WTC11 (cell line): Measurements from ENCODE around the gene GPR63. TPM values are rescaled to one million over a fixed set of nuclear protein-coding genes. Genes with fewer than 3 reads are reported as not detected.
A peak's percentile ranks its signal among the peaks of the same experiment; 100 is the strongest.

Source experiments
- ATAC-seq: fragments of 200-7000 bp; cut with Tn5 transposase; 2 replicates; pipeline ENCODE4 v1.10.0; 2021; ENCODE audit warnings: mild to moderate bottlenecking, moderate library complexity
- CTCF ChIA-PET: fragments of 300-600 bp; sonication (Branson Sonifier 250); formaldehyde crosslinking; loops from one replicate; lab custom pipeline; 2021; ENCODE audit warnings: antibody characterized with exemption; lab: Charles Lee
- POLR2A ChIA-PET: fragments of 350-600 bp; sonication (Branson Sonifier 250); formaldehyde crosslinking; loops from one replicate; lab custom pipeline; 2021; ENCODE audit warnings: antibody characterized with exemption; lab: Charles Lee
- DNase-seq: peaks from one replicate; pipeline ENCODE4 v3.0.0; 2021; ENCODE audit warnings: low spot score
- H3K27ac Mint-ChIP-seq: 2 replicates; pipeline ENCODE4 v1.8.0; 2021; ENCODE audit warnings: mixed read lengths
- H3K27me3 Mint-ChIP-seq: 2 replicates; pipeline ENCODE4 v1.8.0; 2021; ENCODE audit warnings: low read depth, mild to moderate bottlenecking, moderate library complexity, mixed read lengths
- H3K36me3 Mint-ChIP-seq: 2 replicates; pipeline ENCODE4 v1.8.0; 2021; ENCODE audit warnings: mixed read lengths
- H3K4me1 Mint-ChIP-seq: 2 replicates; pipeline ENCODE4 v1.8.0; 2022; ENCODE audit warnings: mixed read lengths
- H3K4me3 Mint-ChIP-seq: 2 replicates; pipeline ENCODE4 v1.8.0; 2021; ENCODE audit warnings: mild to moderate bottlenecking, moderate library complexity, mixed read lengths
- H3K9me3 Mint-ChIP-seq: 2 replicates; pipeline ENCODE4 v1.8.0; 2021; ENCODE audit warnings: mixed read lengths
- FOXJ3 ChIP-seq: sonication (generic); formaldehyde crosslinking; IDR thresholded peaks from 2 replicates; pipeline ENCODE4 v1.9.0; 2021; ENCODE audit warnings: missing genetic modification reagents, mild to moderate bottlenecking, borderline replicate concordance
- GTF2I ChIP-seq: fragments of 250-450 bp; sonication (Bioruptor Pico); conservative IDR thresholded peaks from 2 replicates; pipeline ENCODE4 v1.4.0; 2021; ENCODE audit warnings: mild to moderate bottlenecking
- IRF1 ChIP-seq: sonication (generic); formaldehyde crosslinking; IDR thresholded peaks from 2 replicates; pipeline ENCODE4 v1.8.0; 2023; ENCODE audit warnings: missing genetic modification reagents
- MLX ChIP-seq: sonication (generic); formaldehyde crosslinking; IDR thresholded peaks from 2 replicates; pipeline ENCODE4 v1.8.1; 2023; ENCODE audit warnings: mild to moderate bottlenecking, missing genetic modification reagents, moderate library complexity
- NFYB ChIP-seq: sonication (generic); formaldehyde crosslinking; conservative IDR thresholded peaks from 2 replicates; pipeline ENCODE4 v1.8.0; 2022; ENCODE audit warnings: low read depth, missing genetic modification reagents
- PRDM15 ChIP-seq: sonication (generic); formaldehyde crosslinking; IDR thresholded peaks from 2 replicates; pipeline ENCODE4 v1.8.0; 2022; ENCODE audit warnings: missing genetic modification reagents
- RELA ChIP-seq: sonication (generic); formaldehyde crosslinking; IDR thresholded peaks from 2 replicates; pipeline ENCODE4 v1.8.1; 2022; ENCODE audit warnings: missing genetic modification reagents, mild to moderate bottlenecking, borderline replicate concordance
- SP1 ChIP-seq: sonication (generic); formaldehyde crosslinking; conservative IDR thresholded peaks from 2 replicates; pipeline ENCODE4 v1.8.1; 2022; ENCODE audit warnings: missing genetic modification reagents
- STAT6 ChIP-seq: sonication (generic); formaldehyde crosslinking; conservative IDR thresholded peaks from 2 replicates; pipeline ENCODE4 v1.8.1; 2023; ENCODE audit warnings: mild to moderate bottlenecking, low read depth, missing genetic modification reagents, moderate library complexity
- TCF7 ChIP-seq: sonication (generic); formaldehyde crosslinking; IDR thresholded peaks from 2 replicates; pipeline ENCODE4 v1.8.0; 2022; ENCODE audit warnings: mild to moderate bottlenecking, low read depth, missing genetic modification reagents, moderate library complexity
- ZNF425 ChIP-seq: fragments of 250-450 bp; sonication (Bioruptor Pico); conservative IDR thresholded peaks from 2 replicates; pipeline ENCODE4 v1.9.0; 2021; ENCODE audit warnings: mild to moderate bottlenecking
- ZNF671 ChIP-seq: fragments of 250-450 bp; sonication (Bioruptor Pico); IDR thresholded peaks from 2 replicates; pipeline ENCODE4 v1.8.0; 2021; ENCODE audit warnings: mild to moderate bottlenecking
- total RNA-seq: library from RNA; stranded (reverse); gene quantifications from 3 replicates; pipeline ENCODE4 v1.2.3, GENCODE V29; 2021
- TF ChIP-seq, protein P1 (sequence below): sonication (generic); formaldehyde crosslinking; IDR thresholded peaks from 2 replicates; pipeline ENCODE4 v1.8.1; 2022; ENCODE audit warnings: mild to moderate bottlenecking, moderate library complexity, missing genetic modification reagents
- TF ChIP-seq, protein P2 (sequence below): fragments of 250-450 bp; sonication (Bioruptor Pico); IDR thresholded peaks from 2 replicates; pipeline ENCODE4 v1.9.0; 2021; ENCODE audit warnings: mild to moderate bottlenecking
- TF ChIP-seq, protein P3 (sequence below): sonication (generic); formaldehyde crosslinking; conservative IDR thresholded peaks from 2 replicates; pipeline ENCODE4 v1.8.1; 2022; ENCODE audit warnings: mild to moderate bottlenecking, missing genetic modification reagents

Gene GPR63
- total RNA-seq, 1 experiment from 2014 or later = 7.8 TPM

DNA sequence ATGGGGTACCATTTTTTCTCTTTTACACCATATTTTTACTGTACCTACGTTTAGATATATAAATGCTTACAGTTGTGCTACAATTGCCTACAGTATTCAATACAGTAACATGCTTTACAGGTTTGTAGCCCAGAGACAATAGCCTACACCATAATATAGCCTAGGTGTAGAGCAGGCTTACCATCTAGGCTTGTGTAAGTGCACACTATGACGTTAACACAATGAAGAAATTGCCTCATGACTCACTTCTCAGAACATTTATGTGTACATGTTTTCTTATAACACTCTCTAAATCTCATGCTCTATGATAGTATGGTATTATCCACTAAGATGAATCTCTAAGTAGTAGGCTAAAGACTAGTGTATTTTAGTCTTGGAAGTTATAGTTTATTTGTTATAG is 13.5 kb downstream of the GPR63 start:
- no peaks in the 10 kb centered on the region for H3K27me3 Mint-ChIP-seq
- POLR2A ChIA-PET = no interaction called here

DNA sequence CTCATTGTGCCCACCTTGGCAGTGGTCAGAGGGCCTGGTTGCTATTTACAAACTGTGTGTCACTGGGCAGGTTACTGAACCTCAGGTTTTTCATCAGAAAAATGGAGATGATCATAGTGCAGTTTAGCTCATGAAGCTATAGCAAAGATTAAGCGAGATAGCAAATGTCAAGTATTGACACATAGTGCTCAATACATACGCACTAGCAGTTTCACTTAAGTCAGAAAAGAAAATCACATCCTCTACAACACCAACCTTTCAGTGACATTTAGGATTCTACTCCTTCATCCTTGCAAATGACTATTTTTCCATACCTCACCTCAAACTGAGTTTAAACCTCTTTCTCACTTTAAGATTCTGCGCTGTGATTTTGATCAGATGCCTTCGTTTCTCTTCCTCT is 16.2 kb downstream of the GPR63 start:
- Mint-ChIP-seq H3K36me3 (peaks cover 14% of the 10 kb centered on the region), H3K27ac (peak overlapping the region; percentile 77; the same call in 1 of the 2 replicates)
- no peak for TF ChIP-seq TCF7 (CRISPR knock-in tag)
- TF ChIP-seq ZNF425 (CRISPR knock-in tag) = no peak
- TF ChIP-seq FOXJ3 (CRISPR knock-in tag) = no peak
- no peak for TF ChIP-seq MLX (CRISPR knock-in tag)
- no peak for TF ChIP-seq ZNF671 (CRISPR knock-in tag)
- no peak for TF ChIP-seq SP1 (CRISPR knock-in tag)
- TF ChIP-seq, protein P1, sequence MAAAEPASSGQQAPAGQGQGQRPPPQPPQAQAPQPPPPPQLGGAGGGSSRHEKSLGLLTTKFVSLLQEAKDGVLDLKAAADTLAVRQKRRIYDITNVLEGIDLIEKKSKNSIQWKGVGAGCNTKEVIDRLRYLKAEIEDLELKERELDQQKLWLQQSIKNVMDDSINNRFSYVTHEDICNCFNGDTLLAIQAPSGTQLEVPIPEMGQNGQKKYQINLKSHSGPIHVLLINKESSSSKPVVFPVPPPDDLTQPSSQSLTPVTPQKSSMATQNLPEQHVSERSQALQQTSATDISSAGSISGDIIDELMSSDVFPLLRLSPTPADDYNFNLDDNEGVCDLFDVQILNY (CRISPR knock-in tag) = no peak
- TF ChIP-seq, protein P2, sequence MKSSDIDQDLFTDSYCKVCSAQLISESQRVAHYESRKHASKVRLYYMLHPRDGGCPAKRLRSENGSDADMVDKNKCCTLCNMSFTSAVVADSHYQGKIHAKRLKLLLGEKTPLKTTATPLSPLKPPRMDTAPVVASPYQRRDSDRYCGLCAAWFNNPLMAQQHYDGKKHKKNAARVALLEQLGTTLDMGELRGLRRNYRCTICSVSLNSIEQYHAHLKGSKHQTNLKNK = no peak
- TF ChIP-seq NFYB (CRISPR knock-in tag) = no peak
- no peak for TF ChIP-seq STAT6
- TF ChIP-seq GTF2I (CRISPR knock-in tag) = no peak
- TF ChIP-seq, protein P3, sequence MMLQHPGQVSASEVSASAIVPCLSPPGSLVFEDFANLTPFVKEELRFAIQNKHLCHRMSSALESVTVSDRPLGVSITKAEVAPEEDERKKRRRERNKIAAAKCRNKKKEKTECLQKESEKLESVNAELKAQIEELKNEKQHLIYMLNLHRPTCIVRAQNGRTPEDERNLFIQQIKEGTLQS (CRISPR knock-in tag) = no peak
- no peak for TF ChIP-seq PRDM15
- TF ChIP-seq RELA (CRISPR knock-in tag) = no peak
- TF ChIP-seq, all 79 proteins: peak for 0
- ChIA-PET POLR2A (no interaction called here), CTCF (no interaction called here)
- H3K4me3 Mint-ChIP-seq = no peak overlapping the region
- H3K27me3 Mint-ChIP-seq = no peaks in the 10 kb centered on the region
- H3K4me1 Mint-ChIP-seq = peaks cover 30% of the 10 kb centered on the region
- DNase-seq = no peak
- peaks cover 4% of the 10 kb centered on the region; the same call in 1 of the 2 replicates for H3K9me3 Mint-ChIP-seq
- ATAC-seq = no peak

More for the DNA sequence above, 13.5 kb downstream of the GPR63 start:
- Mint-ChIP-seq H3K9me3 (peaks cover 4% of the 10 kb centered on the region; the same call in 1 of the 2 replicates), H3K4me3 (no peak overlapping the region)
- no peak for TF ChIP-seq IRF1 (CRISPR knock-in tag)
- TF ChIP-seq, all 79 proteins: peak for 0
- Mint-ChIP-seq H3K27ac (peak overlapping the region; percentile 40; the same call in 1 of the 2 replicates), H3K4me1 (peaks cover 14% of the 10 kb centered on the region), H3K36me3 (peaks cover 14% of the 10 kb centered on the region)
- DNase-seq (no peak), ATAC-seq (no peak)
- CTCF ChIA-PET = no interaction called here
